HG02973 (cell line): ENCODE results near the gene GNAI3.

Experiments
- ATAC-seq: cut with Tn5 transposase; IDR thresholded peaks from one replicate; pipeline ENCODE4 v1.9.1; 2021; ENCODE audit warnings: moderate library complexity; ENCODE audit not compliant: unreplicated experiment

GNAI3 gene

GRCh38 chr1:109622137-109622892 lies 73.9 kb downstream of the GNAI3 start:
- no peak for ATAC-seq

- ATAC-seq: no peak
Measured at GRCh38 chr1:109622895-109623294, 74.5 kb downstream of the GNAI3 start.

- ATAC-seq: no peak
Measured at GRCh38 chr1:109623601-109624161, 75.3 kb downstream of the GNAI3 start.

- no peak for ATAC-seq
Measured at GRCh38 chr1:109624201-109625010, 76.0 kb downstream of the GNAI3 start.

- ATAC-seq: no peak
Measured at GRCh38 chr1:109625176-109625575, 76.8 kb downstream of the GNAI3 start.

GRCh38 chr1:109625601-109626560 lies 77.5 kb downstream of the GNAI3 start:
- no peak for ATAC-seq

GRCh38 chr1:109626682-109627408 lies 78.4 kb downstream of the GNAI3 start:
- ATAC-seq: no peak

- ATAC-seq: no peak
Measured at GRCh38 chr1:109627692-109628399, 79.4 kb downstream of the GNAI3 start.

GRCh38 chr1:109628540-109629321 lies 80.3 kb downstream of the GNAI3 start:
- ATAC-seq: no peak

- ATAC-seq: no peak
Measured at GRCh38 chr1:109629372-109630030, 81.1 kb downstream of the GNAI3 start.

GRCh38 chr1:109630081-109630897 lies 81.9 kb downstream of the GNAI3 start:
- no peak for ATAC-seq

- ATAC-seq: no peak
Measured at GRCh38 chr1:109630898-109631512, 82.6 kb downstream of the GNAI3 start.

GRCh38 chr1:109631513-109632505 lies 83.4 kb downstream of the GNAI3 start:
- ATAC-seq: no peak

GRCh38 chr1:109632671-109633346 lies 84.4 kb downstream of the GNAI3 start:
- ATAC-seq: no peak

GRCh38 chr1:109634292-109634691 lies 85.9 kb downstream of the GNAI3 start:
- ATAC-seq: no peak
